Fibroblast of pulmonary artery (primary cell): ENCODE measurements around the gene PRORP.

Source experiments
- DNase-seq: peaks from one replicate; pipeline ENCODE4 v3.0.0-alpha.2; 2010; ENCODE audit warnings: low read depth
- H3K4me3 ChIP-seq: replicated peaks from 2 replicates; pipeline ENCODE4 v1.5.1; 2011; ENCODE audit warnings: low read depth, mild to moderate bottlenecking, control low read depth, low read length, moderate library complexity
- TF ChIP-seq, protein P1 (sequence below): IDR thresholded peaks from 2 replicates; pipeline ENCODE4 v1.5.1; 2011; ENCODE audit warnings: mild to moderate bottlenecking, control low read depth, low read length, inconsistent platforms; ENCODE audit errors: missing control alignments

Gene PRORP

DNA sequence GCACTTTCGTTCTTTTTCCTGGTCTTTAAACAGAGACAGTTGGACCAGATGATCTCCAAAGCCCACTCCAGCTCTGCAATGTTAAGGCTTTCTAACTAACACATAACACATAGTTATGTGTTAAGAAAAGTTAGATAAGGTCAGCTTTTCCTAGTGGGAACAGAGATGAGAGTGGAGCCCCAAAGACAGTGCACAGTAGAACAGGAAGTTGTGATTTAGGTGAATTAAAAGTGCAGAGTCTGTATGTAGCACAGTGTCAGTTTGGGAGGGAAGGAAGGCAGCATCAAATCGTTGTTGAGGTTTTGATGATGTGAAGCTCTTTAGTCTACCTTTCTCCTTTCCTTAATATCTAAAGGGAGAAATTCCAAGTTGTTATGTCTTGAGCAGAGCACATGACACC is 31.7 kb downstream of the PRORP start:
- no peak overlapping the region for H3K4me3 ChIP-seq
- TF ChIP-seq, protein P1, sequence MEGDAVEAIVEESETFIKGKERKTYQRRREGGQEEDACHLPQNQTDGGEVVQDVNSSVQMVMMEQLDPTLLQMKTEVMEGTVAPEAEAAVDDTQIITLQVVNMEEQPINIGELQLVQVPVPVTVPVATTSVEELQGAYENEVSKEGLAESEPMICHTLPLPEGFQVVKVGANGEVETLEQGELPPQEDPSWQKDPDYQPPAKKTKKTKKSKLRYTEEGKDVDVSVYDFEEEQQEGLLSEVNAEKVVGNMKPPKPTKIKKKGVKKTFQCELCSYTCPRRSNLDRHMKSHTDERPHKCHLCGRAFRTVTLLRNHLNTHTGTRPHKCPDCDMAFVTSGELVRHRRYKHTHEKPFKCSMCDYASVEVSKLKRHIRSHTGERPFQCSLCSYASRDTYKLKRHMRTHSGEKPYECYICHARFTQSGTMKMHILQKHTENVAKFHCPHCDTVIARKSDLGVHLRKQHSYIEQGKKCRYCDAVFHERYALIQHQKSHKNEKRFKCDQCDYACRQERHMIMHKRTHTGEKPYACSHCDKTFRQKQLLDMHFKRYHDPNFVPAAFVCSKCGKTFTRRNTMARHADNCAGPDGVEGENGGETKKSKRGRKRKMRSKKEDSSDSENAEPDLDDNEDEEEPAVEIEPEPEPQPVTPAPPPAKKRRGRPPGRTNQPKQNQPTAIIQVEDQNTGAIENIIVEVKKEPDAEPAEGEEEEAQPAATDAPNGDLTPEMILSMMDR: no peak
- DNase-seq: no peak

DNA sequence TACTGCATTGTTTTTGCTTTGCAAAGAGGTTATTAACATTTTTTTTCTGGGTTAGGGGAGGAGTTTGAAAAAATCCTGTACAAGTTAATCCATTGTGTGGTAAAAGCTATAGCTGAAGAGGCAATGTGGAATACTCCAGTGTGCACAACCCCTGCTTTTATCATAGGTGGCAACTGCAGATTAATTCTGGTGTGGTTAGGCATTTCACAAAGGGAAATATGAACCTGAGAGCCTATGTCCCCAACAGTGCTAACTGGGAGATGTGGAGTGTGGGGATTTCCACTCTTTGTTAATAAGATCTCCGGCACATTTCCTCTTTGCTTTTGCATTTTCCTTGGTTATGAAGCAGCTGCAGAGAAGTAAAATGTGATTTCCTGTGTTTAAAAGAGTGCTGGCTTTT is 33.6 kb downstream of the PRORP start:
- TF ChIP-seq, protein P1: no peak
- no peak overlapping the region for H3K4me3 ChIP-seq
- DNase-seq: peak; percentile 77

DNA sequence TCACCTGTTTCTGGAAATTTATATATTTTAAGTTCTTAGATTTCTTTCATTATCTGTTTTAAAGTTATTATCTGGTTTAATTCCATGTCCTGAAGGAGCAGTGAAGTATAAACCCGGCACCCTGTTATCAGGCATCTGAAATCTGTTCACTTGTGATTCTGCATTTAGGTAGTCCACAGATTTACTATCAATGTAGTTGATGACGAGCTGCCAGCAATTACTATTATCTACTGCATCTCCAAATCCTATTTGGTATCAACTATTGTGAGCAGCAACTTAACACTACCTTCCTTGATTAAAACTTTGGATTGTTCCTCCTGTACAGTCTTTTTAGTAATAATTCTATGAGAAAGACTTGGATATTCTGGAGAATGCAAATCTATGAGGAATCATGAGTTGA is 36.1 kb downstream of the PRORP start:
- no peak overlapping the region for H3K4me3 ChIP-seq
- TF ChIP-seq, protein P1: no peak
- no peak for DNase-seq

DNA sequence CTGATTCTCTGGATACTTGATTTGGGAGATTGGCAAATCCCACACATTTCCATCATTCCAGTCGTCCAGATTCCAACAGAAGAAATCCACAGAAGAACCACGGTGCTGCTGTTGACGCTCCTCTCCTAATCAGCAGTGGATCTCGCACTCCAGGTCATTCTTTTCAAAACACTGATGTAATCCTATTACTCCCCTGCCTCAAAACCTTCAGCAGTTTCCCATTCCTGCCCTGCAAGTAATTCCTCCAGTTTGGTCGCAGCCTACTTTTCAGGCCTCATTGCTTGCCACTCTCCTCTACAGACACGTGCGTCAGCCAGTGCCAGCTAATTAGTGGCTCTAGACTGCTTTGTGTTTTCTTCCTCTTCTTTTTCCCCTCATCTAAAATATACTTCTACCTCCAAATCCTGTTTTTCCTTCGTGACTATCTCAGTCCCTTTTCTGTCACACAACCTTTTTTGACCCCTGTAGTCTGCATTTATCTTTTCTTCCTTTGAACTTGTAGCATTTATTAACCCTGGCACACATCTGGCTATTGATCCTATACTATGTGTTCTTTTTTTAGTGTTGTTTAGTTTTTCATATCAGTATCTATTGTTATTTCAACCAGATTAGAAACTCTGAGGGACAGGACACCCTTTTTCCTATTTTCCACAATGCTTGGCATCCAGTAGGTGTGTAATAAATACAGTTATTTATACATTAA is 36.8 kb downstream of the PRORP start:
- no peak overlapping the region for H3K4me3 ChIP-seq
- TF ChIP-seq, protein P1: no peak
- DNase-seq: peak; percentile 26

DNA sequence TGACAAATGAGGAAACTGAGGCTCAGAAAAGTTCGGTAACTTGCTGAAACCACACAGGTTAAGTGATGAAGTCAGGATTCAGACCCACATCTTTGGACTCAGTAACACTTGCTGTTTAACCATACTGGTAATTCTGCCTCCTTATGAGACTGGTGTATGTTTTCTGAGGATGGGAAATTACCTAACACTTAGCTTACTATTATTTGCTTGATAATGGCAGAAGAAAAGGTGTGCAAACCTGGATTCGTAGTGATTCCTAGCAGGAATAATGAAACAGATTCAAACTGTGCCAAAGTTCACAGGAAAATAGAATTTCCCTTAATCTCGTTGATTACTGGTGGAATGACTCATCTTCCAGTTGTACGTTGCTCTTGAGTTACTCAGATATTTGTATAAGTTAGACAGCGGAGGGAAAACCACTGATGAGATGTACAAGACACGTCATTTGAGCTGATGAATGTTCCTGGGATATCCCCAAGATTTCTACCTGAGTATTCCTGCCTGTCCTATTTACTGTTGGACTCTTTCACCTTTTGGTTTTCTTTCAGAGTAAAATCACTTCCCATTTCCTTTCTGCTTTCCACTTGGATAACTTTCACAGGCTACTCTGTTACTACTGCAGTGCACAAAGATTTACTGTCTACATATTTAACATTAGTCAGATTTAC is 37.5 kb downstream of the PRORP start:
- peak; percentile 89 for DNase-seq
- TF ChIP-seq, protein P1: no peak
- H3K4me3 ChIP-seq: peak overlapping the region; percentile 5

DNA sequence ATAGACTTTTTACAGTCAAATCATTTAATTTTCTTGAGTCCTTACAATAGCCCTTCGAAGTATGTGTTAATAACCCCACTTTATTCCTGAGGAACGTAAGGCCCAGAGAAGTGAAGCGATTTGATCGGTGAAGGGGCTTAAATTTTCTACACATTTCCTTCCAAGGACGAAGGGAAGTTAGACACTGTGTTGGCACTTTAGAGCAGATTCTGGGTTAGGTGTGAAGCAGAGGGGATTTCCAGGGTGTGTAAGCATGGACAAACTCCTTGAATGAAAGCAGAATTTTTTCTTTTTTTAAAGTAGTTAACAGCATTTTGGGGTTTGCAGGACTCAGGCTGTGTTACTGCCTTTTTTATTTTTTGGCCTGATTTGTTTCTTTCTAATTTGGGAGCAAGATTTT is 38.9 kb downstream of the PRORP start:
- peak; percentile 38 for DNase-seq
- H3K4me3 ChIP-seq: no peak overlapping the region
- TF ChIP-seq, protein P1: no peak

DNA sequence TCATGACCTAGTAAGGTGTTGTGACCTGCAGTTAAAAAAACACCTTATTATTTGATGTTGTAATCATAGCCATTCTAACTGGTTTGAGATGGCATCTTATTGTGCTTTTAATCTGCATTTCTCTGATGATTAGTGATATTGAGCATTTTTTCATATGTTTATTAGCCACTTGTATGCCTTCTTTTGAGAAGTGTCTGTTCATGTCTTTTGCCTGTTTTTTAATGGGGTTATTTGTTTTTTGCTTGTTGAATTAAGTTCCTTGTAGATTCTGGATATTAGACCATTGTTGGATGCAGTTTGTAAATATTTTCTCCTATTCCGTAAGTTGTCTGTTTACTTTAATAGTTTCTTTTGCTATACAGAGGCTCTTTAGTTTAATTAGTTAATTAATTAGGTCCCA is 41.0 kb downstream of the PRORP start:
- TF ChIP-seq, protein P1: no peak
- H3K4me3 ChIP-seq: no peak overlapping the region
- DNase-seq: no peak
